Lower lobe of right lung (tissue), 2 donors: ENCODE measurements around the gene VSIG2. TPM values are rescaled to one million over a fixed set of nuclear protein-coding genes. Genes with fewer than 3 reads are reported as not detected.

Source experiments
- ATAC-seq, 2 donors: fragments of 200-7000 bp; cut with Tn5 transposase; one replicate each; pipeline ENCODE4 v1.9.1; 2020 to 2022; ENCODE audit warnings: mild to moderate bottlenecking in 2 of 2, moderate library complexity in 2 of 2
- DNase-seq: peaks from one replicate; pipeline ENCODE4 v3.0.0-alpha.2; 2020
- H3K27ac ChIP-seq: fragments of 200-600 bp; one replicate; pipeline ENCODE4 v1.8.0; 2022
- H3K27me3 ChIP-seq: fragments of 200-600 bp; one replicate; pipeline ENCODE4 v1.8.0; 2022; ENCODE audit warnings: low read depth
- H3K36me3 ChIP-seq: fragments of 200-600 bp; one replicate; pipeline ENCODE4 v1.8.0; 2022; ENCODE audit warnings: mild to moderate bottlenecking
- H3K4me1 ChIP-seq: fragments of 200-600 bp; one replicate; pipeline ENCODE4 v1.8.0; 2022
- H3K4me3 ChIP-seq: fragments of 200-600 bp; one replicate; pipeline ENCODE4 v1.8.0; 2022; ENCODE audit warnings: mild to moderate bottlenecking
- H3K9me3 ChIP-seq: fragments of 200-600 bp; one replicate; pipeline ENCODE4 v1.8.0; 2022
- CTCF ChIP-seq: fragments of 200-600 bp; IDR thresholded peaks from one replicate; pipeline ENCODE4 v1.8.0; 2022; ENCODE audit warnings: antibody characterized with exemption, mild to moderate bottlenecking
- intact Hi-C: fragments of 100-400 bp; cut with DNase I; formaldehyde crosslinking; loops from one replicate; pipeline ENCODE4 v1.11.0; 2022
- total RNA-seq: library from RNA; stranded (reverse); fragmentation: NEBNext Ultra II Directional; extraction: Animal tissue kit (Norgen Biotek cat#: 25700); gene quantifications from one replicate; pipeline ENCODE4 v1.2.1, GENCODE V29; 2021
- donor health status: DM: no; HTN: yes; CAD: no; lungs with severe emphysema.

VSIG2 gene
- total RNA-seq, 1 donor from 2014 or later: 30.5 TPM

GRCh38 chr11:124722176-124722575, 29.9 kb downstream of the VSIG2 start:
- no peak for TF ChIP-seq CTCF
- intact Hi-C loops: no loop called here
- no peak overlapping the region for H3K27ac ChIP-seq
- ATAC-seq (no peak), DNase-seq (no peak)
- no peaks in the 10 kb centered on the region for H3K9me3 ChIP-seq
- H3K4me3 ChIP-seq: no peak overlapping the region
- peaks cover 11% of the 10 kb centered on the region for H3K27me3 ChIP-seq
- no peaks in the 10 kb centered on the region for H3K36me3 ChIP-seq
- H3K4me1 ChIP-seq: peaks cover 41% of the 10 kb centered on the region

DNA sequence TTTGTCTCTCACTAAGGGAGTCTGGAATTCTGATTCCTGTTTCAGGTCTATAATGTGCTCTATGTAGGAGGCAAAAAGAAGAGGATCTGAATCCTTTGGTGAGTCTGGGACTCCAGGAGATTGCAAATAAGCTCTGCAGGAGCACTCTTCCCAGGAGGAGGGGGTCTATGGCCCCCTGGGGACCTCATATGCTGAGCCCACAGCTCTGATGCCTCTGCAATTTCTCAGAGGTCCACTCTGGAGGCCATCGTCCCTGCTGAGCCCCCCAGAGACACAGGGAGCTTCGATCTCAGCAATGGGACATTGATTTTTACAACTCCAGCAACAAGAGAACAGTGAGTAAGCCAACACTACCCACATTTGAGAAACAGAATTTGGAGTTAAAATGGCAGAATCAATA, 32.5 kb downstream of the VSIG2 start:
- Histone ChIP-seq H3K4me1 (peaks cover 28% of the 10 kb centered on the region), H3K4me3 (no peak overlapping the region), H3K27me3 (peaks cover 11% of the 10 kb centered on the region), H3K9me3 (no peaks in the 10 kb centered on the region), H3K27ac (no peak overlapping the region), H3K36me3 (no peaks in the 10 kb centered on the region)
- intact Hi-C loops: no loop called here
- ATAC-seq: no peak
- TF ChIP-seq CTCF: no peak
- no peak for DNase-seq

- TF ChIP-seq CTCF: no peak
- Histone ChIP-seq H3K4me3 (peak overlapping the region; percentile 54), H3K27ac (peak overlapping the region; percentile 81), H3K27me3 (peaks cover 11% of the 10 kb centered on the region), H3K9me3 (no peaks in the 10 kb centered on the region), H3K36me3 (no peaks in the 10 kb centered on the region), H3K4me1 (peaks cover 24% of the 10 kb centered on the region)
- intact Hi-C loops: no loop called here
- no peak for DNase-seq
- ATAC-seq: no peak
Measured at GRCh38 chr11:124718801-124719200, 33.3 kb downstream of the VSIG2 start.

- Histone ChIP-seq H3K27ac (peak overlapping the region; percentile 81), H3K4me1 (peaks cover 24% of the 10 kb centered on the region), H3K9me3 (no peaks in the 10 kb centered on the region), H3K36me3 (no peaks in the 10 kb centered on the region), H3K27me3 (peaks cover 11% of the 10 kb centered on the region), H3K4me3 (peak overlapping the region; percentile 54)
- TF ChIP-seq CTCF: no peak
- ATAC-seq: peak; percentile 85 to 90
- peak; percentile 62 for DNase-seq
- intact Hi-C loops: no loop called here
Measured at GRCh38 chr11:124717786-124718651, 34.0 kb downstream of the VSIG2 start.

DNA sequence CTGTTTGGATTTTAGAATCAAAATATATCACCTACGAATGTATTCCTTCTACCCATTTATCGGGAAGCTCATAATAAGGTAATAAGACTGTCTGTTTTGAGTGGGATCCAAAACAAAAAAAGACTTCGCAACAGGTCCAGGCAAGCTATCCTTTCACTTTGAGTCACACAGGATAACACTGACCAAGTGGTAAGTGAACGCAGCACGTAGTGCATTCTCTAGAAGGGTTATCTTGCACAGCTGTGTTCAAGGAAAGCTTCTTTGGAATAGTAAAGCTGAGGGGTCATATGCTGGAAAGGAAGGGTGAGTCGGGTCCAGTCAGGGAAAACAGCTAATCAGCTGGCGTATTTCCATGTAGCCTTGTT, 34.7 kb downstream of the VSIG2 start:
- H3K4me1 ChIP-seq: peaks cover 24% of the 10 kb centered on the region
- intact Hi-C loops: no loop called here
- H3K9me3 ChIP-seq: no peaks in the 10 kb centered on the region
- H3K27ac ChIP-seq: peak overlapping the region; percentile 81
- peaks cover 11% of the 10 kb centered on the region for H3K27me3 ChIP-seq
- ATAC-seq (peak in 1 of 2 donors; percentile 57), DNase-seq (no peak)
- no peak for TF ChIP-seq CTCF
- peak overlapping the region; percentile 54 for H3K4me3 ChIP-seq
- no peaks in the 10 kb centered on the region for H3K36me3 ChIP-seq
